ENCODE results near the gene DDX53.

Gene DDX53

DNA sequence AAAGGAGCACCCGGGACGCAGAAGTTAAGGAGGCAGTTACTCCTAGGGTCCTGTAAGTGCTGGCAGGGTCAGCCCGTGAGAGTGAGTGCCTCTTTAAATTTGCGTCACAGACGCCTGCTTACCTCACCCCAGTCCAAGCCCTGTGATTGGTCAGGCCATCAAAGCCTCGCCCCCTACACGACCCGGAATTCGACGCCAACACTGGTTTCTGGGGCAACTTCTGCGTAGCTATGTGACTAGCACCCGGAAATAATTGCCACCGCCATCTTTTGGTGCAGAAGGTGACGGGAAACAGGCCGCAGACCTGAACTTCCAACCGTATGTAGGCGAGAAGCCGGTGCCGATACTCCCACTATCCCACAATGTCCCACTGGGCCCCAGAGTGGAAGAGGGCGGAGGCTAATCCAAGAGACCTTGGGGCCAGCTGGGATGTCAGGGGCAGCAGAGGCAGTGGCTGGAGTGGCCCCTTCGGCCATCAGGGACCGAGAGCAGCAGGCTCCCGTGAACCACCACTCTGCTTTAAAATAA is at the start of gene DDX53:
TSS of gene DDX53 (plus strand) at position 265 of the 528 bp plus-strand sequence. CDS start at position 363, 98 bp downstream.
- DNase-seq (ENCODE audit: low read depth in 2 of 2), result no peak

DNA sequence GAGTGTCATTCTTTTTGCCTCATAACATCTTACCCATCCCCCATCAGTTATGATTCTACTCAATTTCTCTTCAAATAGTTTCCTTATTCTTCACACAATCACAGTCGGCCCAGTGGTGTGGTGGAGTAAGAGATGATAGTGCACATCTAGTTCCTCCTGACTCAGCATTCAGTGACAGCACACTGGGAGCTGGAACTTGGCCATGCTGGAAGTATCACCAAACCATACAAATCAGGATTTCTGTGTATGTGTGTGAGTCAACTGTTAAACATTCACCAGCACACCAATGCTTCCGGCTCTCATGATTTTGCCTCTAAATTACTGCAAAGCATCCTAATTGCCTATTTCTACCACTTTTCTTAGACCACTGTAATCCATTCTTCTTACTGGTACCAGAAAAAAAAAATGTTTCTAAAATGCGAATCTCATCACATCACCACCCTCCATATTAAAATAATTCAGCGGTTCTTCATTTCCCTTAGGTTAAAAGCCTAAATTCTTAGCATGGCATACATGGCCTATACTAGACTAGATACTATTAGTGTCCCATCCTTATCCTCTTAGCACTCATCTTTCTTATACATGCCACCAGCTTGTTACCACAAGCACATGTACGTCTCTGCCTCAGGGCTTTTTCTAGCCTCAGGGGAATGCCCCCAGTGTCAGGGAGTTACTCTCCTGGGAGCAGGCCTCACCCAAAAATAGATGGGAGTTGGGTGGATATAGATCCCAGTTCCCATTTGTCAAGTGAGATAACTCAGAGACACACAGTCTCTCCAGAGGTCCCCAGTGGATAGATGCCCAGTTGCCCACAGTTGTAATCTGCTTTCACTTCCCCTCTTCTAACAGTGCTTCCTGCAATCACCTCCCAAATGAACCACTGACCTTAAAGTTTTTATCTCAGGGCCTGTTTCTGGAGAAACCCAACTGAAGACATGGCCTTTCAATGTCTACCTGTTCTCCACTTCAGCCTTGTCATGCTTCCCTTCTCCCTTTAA is 49.2 kb upstream of the DDX53 start:
- DNase-seq (ENCODE audit: low read depth in 2 of 2), result no peak

DNA sequence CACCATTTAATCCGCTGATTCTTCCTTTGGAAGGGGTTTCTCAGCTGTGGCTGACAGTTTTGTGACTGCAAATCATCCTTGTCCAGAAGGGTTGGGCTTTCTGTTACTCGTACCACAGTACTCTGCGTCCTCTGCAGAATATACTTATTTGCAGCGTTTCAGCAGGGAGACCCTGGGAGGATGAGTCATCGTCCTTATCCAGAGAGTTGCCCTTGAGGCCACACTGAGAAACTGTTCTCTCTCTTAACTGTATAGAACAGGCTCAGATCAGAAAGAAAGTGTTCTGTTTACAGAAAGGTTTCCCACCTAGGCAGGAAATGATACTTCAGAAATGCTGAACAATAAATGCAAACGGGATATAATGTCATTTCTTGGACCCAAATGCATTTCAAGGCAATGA is 47.8 kb upstream of the DDX53 start:
- no peak for DNase-seq (ENCODE audit: low read depth in 2 of 2)

DNA sequence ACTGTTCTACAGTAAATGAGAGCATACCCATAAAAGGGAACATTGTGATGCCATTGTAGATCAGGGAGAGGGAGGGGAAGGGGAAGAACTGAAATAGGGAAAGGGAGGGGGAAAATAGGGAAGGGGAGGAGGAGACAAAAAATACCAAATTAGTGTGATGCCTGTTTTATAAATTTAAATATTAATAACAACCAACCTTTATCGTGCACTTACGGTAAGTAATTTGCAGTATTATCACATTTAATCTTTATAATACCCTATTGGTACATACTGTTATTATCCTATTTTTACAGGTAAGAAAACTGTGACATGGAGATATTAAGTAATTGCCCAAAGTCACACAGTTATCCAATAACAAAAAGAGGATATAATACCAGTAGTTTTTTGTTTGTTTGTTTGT is 41.5 kb upstream of the DDX53 start:
- DNase-seq (ENCODE audit: low read depth in 2 of 2), result no peak

DNA sequence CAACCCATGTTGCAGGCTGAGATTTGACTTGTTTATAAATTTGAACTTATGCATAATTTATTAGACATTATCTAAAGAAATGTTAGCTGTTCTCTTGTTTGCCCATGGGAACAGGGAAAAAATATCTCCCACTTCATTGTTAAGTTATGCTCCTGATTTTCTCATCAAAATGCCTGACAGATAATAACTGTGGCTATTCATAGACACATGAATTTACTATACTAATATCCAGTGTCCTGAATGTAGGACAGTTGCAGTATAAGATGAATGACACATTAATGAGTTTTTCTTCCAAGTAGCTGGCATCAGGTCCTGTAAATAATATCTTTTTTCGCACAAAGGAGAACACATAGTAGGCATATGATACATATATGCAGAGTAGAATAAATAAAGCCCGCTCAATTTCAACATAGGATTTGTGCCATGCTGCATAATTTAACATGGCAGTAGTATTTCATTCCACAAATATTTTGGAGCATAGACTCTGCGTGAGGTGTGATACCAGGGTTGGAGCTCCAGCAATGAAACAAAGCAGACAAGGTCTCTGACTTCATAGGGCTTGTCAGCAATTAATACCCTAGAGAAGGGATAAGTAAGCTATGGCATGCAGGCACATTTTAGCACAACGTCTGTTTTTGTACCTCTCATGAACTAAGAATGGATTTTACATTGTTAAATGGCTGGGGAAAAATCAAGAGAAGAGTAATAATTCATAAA is 40.4 kb upstream of the DDX53 start:
- DNase-seq (ENCODE audit: low read depth in 2 of 2), result no peak

DNA sequence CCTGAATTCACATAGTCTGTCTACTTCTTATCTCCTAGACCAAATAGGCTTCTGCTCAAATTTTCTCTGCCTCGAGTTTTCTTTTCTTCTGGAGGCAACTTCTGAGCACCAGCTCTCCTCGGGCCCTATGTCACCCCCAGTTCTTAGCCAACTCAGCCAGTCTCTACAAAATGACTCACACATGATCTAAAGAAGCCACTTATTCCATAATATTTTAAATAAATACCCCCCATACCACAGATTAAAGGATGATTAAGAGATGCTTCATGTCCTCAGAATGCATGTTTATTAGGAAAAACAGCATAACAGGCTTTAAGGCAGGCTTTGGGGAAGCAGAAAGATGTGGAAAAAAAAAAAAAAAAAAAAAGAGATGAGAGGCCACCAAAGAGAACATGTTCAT is 36.6 kb upstream of the DDX53 start:
- DNase-seq (ENCODE audit: low read depth in 2 of 2), result no peak

DNA sequence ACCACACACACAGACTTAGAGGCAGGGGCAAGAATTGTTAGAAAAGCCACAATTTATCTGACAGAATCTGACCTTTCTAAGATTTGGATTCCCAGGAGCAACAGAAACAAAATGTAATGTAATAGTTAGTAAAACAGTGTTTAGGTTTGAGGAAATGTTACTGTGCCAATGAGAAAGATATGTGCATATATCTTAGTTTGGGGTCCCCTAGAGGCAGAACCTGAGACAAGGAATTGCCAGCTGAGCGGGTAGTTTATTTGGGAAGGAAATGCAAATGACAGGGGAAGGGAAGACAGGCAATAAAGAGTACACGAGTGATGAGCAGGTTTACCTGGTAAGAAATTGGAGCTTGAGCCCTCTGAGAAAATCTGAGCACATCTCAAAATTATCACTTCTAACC is 31.3 kb upstream of the DDX53 start:
- no peak for DNase-seq (ENCODE audit: low read depth in 2 of 2)

DNA sequence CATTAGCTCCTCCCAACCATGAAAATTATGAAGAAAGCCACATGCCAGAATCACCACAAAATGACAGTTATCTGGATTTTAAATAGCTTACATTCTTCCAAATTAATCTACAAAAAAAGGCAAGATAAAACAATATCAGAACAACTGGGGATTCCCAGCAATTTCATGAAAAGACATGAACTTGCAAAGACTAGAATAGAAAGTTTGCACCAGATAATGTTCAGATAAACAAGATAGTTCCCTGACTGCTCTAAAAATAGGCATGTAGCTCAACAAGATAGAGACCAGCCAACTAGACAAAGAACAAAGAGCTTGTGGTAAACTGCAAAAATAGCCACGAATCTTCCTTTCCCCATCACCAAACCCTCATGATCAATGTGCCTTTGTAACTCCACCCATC is 30.3 kb upstream of the DDX53 start:
- no peak for DNase-seq (ENCODE audit: low read depth in 2 of 2)

DNA sequence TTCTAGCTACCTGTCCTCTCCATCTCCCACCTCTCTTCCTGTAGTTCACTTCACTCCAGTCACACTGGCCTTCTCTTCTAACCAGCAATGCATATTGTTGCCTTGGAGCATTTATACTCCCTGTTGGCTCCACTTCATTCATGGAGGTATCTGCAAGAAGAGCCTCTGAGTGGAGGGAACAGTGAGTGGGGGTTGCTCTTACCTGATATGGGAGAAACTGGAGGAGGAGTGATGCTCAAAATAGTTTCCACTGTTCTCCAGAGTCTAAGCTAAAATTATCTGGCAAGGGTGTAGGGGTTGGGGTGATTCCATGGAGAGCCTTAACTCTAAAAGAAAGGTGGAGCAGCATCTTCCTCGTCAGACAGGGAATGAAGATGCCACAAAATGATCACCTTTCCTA is 28.9 kb upstream of the DDX53 start:
- no peak for DNase-seq (ENCODE audit: low read depth in 2 of 2)

DNA sequence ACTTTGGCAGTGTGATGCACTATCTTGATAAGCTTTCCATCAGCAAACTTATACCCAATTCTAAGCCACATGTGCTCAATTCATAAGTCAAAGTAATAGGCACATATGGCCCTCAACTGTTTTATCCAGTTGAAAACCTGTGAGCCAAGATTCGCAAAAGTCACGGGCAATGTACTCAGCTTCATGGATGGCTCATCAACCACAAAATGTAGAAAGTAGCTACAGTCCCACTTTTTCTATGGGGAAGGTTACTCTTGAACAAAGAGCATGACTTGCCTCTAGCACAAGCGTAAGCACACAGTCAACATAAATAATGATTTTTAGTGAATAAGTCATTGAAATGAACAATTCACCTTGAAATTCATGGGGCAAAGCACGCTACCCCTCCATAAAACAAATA is 25.1 kb upstream of the DDX53 start:
- no peak for DNase-seq (ENCODE audit: low read depth in 2 of 2)

DNA sequence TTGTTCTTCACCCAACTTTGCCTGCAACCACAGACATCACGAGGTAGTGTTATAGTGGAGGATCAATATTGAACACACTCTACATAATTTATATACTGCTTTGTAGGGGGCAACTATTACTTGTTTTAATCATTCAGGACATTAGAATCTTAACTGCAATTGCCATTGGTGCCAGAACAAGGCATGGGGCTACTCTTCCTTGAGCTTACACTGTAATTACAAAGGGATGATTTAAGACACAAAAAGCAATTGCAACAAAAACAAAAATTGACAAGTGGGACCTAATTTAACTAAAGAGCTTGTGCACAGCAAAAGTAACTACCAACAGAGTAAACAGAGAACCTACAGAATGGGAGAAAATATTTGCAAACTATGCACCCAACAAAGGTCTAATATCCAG is 24.0 kb upstream of the DDX53 start:
- DNase-seq (ENCODE audit: low read depth in 2 of 2), result no peak

DNA sequence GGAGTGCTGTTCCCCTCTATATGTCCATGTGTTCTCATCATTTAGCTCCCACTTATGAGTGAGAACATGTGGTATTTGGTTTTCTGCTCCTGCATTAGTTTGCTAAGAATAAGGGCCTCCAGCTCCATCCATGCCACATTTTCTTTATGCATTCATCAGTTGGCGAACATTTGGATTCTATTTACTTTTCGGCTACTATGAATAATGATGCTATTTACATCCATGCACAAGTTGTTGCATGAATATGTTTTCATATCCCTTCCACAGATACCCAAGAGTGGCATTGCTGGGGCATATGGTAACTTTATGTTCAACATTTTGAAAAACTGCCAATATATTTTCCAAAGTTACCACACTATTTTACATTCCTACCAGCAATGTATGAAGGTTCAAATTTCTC is 13.8 kb upstream of the DDX53 start:
- DNase-seq (ENCODE audit: low read depth in 2 of 2), result no peak

DNA sequence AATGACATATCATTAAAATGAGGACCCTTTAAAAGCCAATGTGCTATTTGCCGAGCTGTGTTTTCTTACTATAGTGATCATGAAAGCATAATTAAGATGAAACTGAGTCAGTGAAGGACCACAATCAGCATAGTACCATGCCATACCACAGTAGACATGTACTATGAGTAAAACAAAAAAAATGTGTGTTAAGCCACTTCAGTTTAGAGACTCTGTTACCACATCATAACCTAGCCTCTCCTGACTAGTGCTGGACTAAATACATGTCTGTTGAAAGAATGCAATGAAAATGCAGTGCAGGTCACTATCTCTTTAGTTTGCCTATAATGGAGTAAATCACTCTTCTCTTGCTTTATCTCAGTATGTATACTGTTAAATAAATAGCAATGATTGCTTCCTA is 12.3 kb upstream of the DDX53 start:
- DNase-seq (ENCODE audit: low read depth in 2 of 2), result no peak

DNA sequence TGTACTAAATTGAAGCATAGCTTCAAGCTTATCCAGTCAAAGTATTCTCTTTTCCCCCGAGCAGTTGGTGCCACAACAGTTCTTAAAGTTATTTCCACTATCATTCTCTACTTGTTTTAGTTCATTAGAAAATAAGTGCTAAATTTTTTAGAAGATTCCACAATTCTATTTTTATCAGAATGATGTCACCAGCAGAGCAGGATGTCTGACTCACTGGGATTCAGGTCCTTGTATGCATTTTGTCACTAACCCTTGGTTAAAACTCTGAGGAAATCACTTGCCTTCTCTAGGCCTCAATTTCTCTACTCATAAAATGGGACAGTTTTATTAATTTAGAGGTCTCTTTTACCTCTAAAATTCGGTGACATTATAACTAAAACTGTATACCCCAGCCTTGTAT is 3.4 kb downstream of the DDX53 start:
- DNase-seq (ENCODE audit: low read depth in 2 of 2), result no peak

DNA sequence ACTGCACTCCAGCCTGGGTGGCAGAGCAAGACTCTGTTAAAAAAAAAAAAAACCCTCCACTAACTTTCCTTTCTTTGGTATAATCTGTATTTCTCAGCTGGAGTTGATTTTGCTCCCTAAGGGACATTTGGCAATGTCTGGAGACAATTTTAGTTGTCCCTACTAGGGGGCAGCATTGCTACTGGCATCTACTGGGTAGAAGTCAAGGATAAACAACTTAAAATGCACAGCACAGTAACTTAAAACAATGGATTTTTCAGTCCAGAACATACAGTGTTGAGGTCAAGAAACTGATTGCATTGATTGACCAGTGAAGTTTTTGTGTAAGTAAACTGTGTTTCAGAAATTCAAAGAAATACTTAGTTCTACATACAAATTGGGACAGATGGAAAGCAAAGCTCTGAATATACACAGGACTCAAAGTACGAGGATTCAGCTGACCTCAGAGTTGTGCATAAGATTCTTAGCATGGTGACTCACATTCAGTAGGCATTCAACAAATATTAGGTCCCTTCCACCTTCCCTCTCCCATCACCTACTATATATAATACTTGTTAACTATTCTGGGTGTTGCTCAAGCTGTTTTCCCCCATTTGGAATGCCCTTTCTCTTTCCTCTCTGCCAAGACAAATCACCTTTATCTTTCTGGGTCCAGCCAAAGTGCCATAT is 8.8 kb downstream of the DDX53 start:
- no peak for DNase-seq (ENCODE audit: low read depth in 2 of 2)

DNA sequence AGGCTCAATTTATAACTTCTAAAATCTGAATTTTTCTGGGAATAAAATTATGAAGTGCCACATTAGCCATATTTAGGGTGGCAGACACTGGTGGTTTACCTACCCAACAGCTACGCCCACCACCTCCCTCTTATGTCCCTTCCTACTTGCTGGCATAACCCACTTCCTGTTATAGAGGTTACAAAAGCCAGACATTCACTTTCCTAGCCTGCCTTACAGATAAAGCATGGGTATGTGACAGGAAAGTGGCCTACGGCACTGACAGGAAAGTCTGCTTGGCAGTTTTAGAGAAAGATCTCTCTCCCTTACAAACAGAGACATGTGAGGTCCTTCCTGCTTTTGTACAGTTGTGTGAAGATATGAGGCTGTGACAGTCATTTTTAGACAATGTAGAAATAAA is 12.4 kb downstream of the DDX53 start:
- no peak for DNase-seq (ENCODE audit: low read depth in 2 of 2)

DNA sequence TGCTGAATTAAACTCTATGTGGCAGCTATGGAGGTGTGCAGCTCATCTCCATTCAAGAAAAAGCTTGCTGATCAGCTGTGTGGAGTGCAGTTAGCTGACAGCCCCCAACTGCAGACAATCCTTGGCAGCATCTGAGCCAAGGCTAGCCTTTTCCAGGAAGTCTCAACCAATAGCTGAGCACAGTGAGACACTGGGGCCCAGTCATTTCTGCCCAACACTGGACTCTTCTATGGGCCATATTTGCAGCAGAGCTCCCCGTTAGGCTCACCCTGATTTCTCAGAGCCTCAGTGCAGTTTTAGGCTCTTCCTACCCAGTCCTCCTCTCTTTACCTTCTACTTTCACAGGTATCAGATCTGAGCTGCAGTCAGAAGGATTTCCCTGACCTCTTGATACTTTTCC is 12.9 kb downstream of the DDX53 start:
- DNase-seq (ENCODE audit: low read depth in 2 of 2), result no peak

DNA sequence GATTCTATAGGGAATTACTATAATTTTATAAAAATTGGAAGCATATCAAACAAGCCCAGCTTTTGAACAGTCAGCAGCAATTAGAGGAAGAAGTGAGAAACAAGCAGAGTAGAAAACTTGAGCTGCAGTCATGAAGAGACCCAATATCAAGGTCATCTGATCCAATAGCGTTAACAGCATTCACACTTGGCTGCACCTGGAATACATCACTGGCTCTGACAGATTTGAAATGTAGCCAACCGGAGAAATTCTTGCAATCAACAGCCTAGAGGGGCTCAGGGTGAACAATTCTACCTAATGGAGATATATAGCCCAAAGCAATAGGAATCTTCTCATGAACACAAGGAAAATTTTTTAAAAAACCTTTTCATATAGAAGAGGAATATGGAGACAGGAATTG is 13.6 kb downstream of the DDX53 start:
- no peak for DNase-seq (ENCODE audit: low read depth in 2 of 2)

DNA sequence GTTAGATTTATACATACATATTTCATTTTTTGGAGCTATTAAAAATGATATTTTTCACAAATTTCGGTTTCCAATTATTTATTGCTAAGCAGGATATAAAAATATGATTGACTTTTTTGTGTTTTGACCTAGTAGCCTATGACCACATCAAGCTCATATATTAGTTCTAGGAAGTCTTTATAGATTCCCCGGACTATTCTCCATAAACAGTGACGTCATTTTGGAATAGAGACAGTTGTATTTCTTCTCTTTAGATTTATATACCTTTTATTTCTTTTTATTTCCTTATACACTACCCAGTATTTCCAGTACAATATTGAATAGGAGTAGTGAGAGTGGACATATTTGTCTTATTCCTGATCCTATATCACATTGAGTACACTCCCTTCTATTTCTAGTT is 31.8 kb downstream of the DDX53 start:
- DNase-seq (ENCODE audit: low read depth in 2 of 2), result no peak

DNA sequence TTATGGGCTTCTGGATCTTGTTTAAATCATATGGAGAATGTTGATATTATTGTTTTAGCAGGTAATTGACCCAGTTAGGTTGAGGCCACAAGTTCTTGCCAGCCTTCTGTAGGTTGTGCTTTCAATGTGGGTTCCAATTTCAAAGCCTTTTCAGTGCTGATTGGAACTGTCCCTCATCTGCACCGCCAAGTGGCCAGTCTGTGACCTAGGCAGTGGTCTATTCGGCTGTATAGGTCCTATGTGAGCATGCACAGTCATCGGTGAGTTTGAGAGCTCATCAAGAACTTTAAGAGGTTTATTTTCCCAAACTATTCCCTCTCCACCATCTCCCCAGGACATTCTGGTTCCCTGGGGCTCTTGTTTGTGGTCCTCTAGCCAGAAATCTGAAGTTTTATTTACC is 35.7 kb downstream of the DDX53 start:
- no peak for DNase-seq (ENCODE audit: low read depth in 2 of 2)

DNA sequence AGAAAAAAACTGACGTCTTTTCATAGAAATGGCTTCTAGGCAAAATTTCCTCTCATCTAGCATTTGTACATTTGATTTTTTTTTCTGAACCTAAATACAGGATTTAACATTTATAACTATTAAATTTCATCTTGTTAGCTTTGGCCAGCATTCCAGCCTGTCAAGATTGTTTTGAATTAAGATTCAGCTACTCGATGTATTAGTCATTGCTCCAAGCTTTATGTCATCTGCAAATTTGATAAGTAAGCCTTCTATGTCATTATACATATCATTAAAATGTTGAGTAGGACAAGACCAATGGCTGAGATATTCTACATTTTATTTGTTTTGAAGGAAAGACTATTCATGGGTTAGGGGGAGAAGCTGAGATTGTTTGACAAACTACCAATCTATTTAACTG is 46.7 kb downstream of the DDX53 start:
- DNase-seq (ENCODE audit: low read depth in 2 of 2), result no peak

Data from activated CD4-positive, alpha-beta T cell treated with anti-CD3 and anti-CD28 coated beads for 24 hours (primary cell).